H7 (cell line): Measurements from ENCODE around the gene AHCYL1. TPM values are rescaled to one million over a fixed set of nuclear protein-coding genes. Genes with fewer than 3 reads are reported as not detected.

Source experiments
- DNase-seq: peaks from one replicate; pipeline ENCODE4 v3.0.0; 2012
- H3K27me3 ChIP-seq: 2 replicates; pipeline ENCODE4 v1.6.0; 2011; ENCODE audit warnings: mild to moderate bottlenecking, low read length; ENCODE audit not compliant: control insufficient read depth, insufficient read depth
- H3K36me3 ChIP-seq: replicated peaks from 2 replicates; pipeline ENCODE4 v1.5.1; 2011; ENCODE audit warnings: low read length; ENCODE audit not compliant: control insufficient read depth, insufficient read depth
- H3K4me3 ChIP-seq: 2 replicates; pipeline ENCODE4 v1.5.1; 2011; ENCODE audit warnings: low read depth, mild to moderate bottlenecking, control low read depth, low read length, moderate library complexity; ENCODE audit not compliant: insufficient read depth
- total RNA-seq: library from RNA; depleted of rRNA; stranded (reverse); fragments of >200 nt; shearing (Covaris generic); gene quantifications from 2 replicates; pipeline ENCODE4 v1.2.3, GENCODE V29; 2014

The AHCYL1 gene
- total RNA-seq, 1 experiment from 2014 or later: 49.1 TPM

DNA sequence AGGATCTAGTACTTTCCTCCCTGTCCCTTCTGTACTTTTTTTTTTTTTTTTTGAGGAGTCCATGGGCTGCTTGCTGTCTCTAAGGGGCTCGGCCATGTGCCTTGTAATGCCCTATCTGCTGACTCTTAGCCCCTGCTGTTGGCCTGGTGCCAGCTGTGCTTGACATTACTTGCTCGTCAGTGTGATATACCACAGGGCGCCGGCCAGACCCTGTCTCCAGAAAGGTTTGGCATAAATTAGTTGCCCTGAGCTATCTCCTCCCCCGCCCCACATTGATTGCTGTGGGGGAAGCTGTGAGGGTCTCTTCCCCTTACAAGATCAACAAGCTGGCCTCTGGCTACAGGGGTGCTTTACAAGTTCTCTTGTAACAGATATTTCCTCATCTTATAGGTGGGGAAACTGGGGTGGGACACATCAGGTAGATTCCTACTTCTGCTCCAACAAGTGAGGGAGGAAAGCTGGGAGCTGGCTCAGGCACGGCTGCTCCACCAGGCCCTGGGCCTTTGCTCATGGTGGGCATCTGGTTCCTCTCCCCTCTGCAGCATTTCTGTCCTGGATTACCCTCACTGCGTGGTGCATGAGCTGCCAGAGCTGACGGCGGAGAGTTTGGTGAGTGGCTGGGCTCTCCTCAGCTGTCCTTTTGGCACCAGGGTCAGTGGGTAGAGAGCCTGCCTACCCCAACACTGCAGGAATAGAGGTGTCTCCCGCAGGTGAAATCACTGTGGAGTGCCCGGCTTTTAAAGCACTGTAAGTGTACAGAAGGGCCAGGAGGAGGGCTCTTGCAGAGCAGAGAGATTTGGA is 65.4 kb downstream of the AHCYL1 start:
- peaks cover 64% of the 10 kb centered on the region for H3K36me3 ChIP-seq
- no peak for DNase-seq
- H3K4me3 ChIP-seq: no peak overlapping the region
- no peaks in the 10 kb centered on the region for H3K27me3 ChIP-seq

DNA sequence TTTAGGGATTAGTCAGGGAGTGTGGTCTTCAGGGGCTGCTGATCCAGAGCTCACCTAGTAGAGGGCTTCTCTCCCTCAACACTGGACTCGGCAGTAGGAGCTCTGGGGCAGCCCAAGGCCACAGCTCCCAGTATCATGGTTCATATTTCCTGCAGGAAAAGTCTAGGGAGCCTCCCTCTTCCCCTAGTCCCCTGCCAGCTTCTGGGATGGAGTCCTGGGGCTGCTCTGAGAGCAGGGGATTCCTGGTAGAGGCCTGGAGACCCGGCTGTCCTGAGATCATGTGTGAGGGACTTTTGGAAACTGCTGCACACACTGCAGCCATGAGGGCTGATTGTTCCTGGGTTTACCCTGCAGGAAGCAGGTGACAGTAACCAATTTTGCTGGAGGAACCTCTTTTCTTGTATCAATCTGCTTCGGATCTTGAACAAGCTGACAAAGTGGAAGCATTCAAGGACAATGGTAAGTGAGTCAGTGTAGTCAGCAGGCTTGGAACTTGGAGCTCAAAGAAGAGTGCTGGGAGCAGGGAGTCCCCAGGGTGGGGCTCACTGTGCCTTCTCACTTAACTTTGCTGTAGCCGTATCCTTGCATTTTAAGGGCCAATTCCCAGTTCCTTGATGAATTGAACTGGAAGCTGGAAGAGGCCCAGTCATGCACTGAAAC is 66.2 kb downstream of the AHCYL1 start:
- no peak for DNase-seq
- peaks cover 65% of the 10 kb centered on the region for H3K36me3 ChIP-seq
- no peak overlapping the region for H3K4me3 ChIP-seq
- no peaks in the 10 kb centered on the region for H3K27me3 ChIP-seq

DNA sequence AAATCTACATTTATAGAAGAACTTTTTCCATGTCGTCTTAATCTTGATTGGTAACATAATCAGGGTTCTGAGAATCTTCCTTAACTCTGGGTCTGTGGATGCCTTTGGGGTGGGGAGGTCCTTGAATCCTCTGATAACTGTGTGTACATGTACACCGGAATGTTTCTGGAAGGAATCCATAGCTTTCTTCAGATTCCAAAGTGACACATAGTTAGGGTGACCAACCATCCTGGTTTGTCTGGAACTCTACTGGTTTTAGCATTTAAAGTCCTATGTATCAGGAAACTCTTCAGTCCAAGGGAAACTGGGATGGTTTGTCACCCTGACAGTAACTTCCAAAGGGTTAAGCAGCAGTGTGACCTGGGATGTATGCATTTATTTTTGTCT is 66.7 kb downstream of the AHCYL1 start:
- no peak for DNase-seq
- no peak overlapping the region for H3K4me3 ChIP-seq
- H3K27me3 ChIP-seq: no peaks in the 10 kb centered on the region
- peaks cover 67% of the 10 kb centered on the region for H3K36me3 ChIP-seq

DNA sequence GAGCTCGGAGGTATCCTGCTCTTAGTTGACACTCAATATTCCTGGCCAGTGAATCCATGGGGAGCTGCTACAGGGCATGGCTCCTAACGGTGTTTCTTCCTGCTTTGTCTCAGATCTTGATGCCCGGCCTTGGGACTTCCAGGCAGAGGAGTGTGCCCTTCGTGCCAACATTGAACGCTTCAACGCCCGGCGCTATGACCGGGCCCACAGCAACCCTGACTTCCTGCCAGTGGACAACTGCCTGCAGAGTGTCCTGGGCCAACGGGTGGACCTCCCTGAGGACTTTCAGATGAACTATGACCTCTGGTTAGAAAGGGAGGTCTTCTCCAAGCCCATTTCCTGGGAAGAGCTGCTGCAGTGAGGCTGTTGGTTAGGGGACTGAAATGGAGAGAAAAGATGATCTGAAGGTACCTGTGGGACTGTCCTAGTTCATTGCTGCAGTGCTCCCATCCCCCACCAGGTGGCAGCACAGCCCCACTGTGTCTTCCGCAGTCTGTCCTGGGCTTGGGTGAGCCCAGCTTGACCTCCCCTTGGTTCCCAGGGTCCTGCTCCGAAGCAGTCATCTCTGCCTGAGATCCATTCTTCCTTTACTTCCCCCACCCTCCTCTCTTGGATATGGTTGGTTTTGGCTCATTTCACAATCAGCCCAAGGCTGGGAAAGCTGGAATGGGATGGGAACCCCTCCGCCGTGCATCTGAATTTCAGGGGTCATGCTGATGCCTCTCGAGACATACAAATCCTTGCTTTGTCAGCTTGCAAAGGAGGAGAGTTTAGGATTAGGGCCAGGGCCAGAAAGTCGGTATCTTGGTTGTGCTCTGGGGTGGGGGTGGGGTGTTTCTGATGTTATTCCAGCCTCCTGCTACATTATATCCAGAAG is 69.2 kb downstream of the AHCYL1 start:
- peaks cover 68% of the 10 kb centered on the region for H3K36me3 ChIP-seq
- no peaks in the 10 kb centered on the region for H3K27me3 ChIP-seq
- DNase-seq: peak; percentile 90
- no peak overlapping the region for H3K4me3 ChIP-seq

DNA sequence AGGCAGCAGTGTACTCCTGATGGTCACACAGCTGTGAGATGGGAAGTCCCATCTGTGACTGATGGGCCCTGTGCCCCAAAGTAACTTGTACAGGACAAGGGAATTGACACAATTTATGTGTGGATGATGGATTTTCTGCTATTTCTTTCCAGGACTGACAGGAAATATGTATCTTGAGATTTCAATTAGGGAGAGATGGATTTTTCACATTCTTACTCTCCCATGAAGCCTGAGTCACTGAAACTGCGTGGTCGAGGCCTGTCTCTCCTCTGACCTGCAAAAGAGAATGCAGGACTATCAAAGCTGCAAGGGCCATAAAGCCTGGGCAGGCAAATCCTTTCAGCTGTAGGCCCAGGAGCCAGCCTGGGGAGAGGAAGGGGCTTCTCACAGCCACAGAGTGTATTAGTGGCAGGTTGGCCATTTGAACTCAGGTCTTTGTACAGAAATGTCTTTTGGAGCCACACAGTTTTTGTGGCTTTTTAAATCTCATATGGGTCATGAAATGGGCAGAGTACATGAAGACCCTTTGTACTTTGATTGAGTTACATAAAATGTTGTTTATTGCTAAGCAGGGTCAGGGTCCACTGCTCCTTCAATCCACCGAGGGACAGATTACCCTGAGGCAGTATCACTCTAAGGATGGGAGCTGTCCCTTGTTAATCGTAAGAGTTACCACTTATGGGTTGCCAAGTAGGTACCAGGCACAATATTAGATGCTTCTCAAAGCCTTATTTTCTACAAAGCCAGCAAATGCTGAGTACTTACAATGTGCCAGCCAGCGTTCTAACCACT is 71.1 kb downstream of the AHCYL1 start:
- Histone ChIP-seq H3K27me3 (no peaks in the 10 kb centered on the region), H3K36me3 (peaks cover 58% of the 10 kb centered on the region), H3K4me3 (no peak overlapping the region)
- DNase-seq: no peak

DNA sequence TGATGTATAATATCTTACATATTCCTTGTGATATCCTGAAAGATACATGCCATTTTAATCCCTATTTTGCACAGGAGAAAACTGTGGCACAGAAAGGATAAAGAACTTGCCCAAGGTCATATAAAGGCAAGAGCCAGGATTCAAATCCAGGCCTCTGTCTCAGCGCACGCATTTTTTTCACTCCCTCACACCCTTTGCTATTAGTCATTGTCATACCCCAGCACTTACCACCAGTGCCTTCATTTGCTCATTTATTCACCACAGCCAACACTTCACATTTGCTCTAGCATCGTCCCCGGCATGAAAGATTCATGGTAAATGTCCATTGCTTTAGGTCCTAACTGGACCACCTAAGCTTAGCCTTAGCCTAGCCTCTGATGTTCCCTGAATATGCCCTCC is 71.7 kb downstream of the AHCYL1 start:
- H3K4me3 ChIP-seq: no peak overlapping the region
- H3K27me3 ChIP-seq: no peaks in the 10 kb centered on the region
- no peak for DNase-seq
- peaks cover 53% of the 10 kb centered on the region for H3K36me3 ChIP-seq

DNA sequence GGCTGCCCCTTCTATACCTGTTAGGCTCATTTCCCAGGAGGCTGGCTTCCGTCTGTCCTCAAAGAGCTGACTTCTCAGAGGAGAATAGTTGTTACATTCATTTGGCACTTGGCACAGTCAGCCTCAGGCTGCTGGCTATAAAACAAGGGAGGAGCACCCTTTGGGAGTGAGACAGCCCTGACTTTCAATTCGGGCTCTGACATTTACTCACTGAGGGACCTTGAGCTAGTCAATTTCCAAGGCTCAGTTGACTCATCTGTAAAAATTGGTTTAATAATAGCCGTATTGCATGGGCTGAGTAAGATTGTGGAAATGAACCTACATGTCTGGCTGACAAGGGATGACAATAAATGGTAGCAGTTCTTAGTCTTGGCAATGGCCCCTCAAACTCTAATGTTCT is 72.2 kb downstream of the AHCYL1 start:
- H3K4me3 ChIP-seq: no peak overlapping the region
- peaks cover 53% of the 10 kb centered on the region for H3K36me3 ChIP-seq
- H3K27me3 ChIP-seq: no peaks in the 10 kb centered on the region
- DNase-seq: no peak

DNA sequence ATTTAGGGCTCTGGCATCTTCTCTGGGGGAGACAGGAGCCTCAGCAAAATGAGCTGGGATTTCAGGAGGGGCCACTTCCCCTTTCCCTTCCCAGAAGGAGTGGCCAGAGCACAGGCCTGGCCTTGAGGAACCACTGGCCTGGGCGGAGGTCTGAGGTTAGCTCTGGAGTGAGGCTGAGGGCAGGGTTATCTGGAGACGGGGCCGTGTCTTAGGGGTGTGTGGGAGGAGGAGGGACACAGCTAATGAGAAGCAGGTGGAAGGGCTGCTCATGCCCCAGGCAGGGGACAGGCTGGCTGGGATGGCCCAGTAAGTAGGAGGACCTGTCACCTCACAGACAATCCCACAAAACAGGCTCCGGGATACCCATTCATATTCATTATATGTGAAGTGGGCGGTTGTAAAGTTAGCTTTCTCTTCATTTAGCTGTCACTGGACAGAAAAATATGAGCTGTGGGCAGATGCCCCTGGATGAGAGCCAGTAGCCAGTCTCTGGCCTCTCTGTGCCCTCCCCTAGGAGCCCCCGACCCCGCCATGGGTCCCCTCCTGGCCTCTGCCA is 73.5 kb downstream of the AHCYL1 start:
- Histone ChIP-seq H3K4me3 (no peak overlapping the region), H3K27me3 (no peaks in the 10 kb centered on the region), H3K36me3 (peaks cover 48% of the 10 kb centered on the region)
- no peak for DNase-seq

DNA sequence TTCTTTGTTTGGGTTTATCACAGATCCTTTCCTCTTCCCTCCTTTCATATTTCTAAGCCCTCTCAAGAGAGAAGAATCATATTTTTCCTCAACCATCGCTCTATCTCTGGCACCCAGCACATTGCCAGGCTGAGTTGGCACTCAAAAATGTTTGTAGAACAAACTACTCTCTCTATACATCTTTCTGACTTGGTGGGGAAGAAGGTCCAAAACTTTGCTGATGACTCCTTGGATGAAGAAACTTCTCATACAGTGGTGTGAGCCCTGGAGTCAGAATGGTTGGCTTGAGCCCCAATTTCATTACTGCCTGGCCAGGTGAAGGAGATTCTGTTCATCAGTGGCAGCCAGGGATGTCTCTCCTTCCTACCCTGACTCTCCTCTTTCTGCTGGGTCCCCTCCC is 74.0 kb downstream of the AHCYL1 start:
- Histone ChIP-seq H3K4me3 (no peak overlapping the region), H3K36me3 (peaks cover 45% of the 10 kb centered on the region), H3K27me3 (peaks cover 2% of the 10 kb centered on the region; the same call in 1 of the 2 replicates)
- no peak for DNase-seq

DNA sequence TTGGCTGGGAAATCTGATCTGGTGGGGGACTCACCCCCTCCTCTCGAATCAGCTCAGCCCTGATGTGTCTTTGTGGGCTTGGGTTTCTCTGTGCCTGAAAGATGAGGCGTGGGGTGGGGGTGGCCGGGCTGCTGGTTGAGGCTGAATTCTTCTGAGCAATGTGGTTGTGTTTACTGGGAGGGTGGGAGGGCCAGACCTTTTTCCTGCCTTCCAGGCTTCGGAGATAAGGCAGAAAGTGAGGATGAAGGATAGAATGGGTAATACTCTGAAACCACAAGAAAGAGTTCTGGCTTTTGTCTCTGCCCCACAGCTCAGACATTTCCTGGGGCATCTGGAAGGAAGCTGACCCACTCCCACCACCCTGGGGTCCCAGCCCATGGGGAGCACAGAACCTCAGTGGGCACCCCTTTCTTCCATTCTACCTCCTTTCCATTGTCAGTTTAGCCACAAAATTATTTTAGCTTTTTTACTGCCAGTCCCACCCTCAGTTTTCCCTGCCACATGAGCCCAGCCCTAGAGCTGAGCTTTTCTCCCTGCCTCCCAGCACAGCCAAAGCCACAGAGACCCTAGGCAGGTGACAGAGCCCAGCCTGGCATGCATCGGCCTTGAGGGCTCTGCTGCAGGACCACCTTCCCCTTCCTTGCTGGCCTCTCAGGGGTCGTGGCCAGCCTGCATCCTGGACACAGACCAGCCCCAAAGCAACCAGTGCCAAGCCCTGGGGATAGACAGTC is 74.7 kb downstream of the AHCYL1 start:
- H3K27me3 ChIP-seq: peaks cover 4% of the 10 kb centered on the region; the same call in 1 of the 2 replicates
- no peak overlapping the region for H3K4me3 ChIP-seq
- H3K36me3 ChIP-seq: peaks cover 39% of the 10 kb centered on the region
- DNase-seq: no peak

DNA sequence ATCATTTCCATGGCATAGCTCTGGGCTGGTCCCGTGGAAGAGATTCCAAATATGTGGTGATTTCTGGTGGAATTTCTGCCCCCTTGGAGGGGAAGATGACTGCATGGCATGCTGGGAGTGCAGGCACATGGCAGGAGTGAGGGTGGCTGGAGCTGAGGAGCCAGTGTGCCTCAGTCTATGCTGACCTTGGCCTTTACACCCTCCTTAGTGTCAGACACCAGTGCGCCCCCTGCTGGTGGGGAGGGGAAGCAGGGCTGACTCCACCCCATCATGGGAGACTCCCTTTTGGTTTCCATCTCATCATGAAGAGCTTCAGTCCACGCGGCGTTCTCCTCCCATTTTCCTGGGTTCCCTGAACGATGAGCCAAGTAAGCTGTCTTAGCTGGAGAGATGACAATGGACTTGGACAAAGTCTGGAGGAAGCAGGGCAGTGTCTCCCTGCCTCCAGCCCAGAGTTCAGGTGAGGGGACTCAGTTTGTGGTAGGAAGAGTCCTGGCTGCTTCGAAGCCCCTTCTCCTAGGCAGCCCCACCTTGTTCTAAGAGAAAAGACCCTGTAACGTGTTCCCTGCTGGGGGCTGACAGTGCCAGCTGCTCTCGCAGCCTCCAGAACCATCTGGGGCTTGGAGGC is 75.6 kb downstream of the AHCYL1 start:
- Histone ChIP-seq H3K36me3 (peaks cover 30% of the 10 kb centered on the region), H3K4me3 (no peak overlapping the region), H3K27me3 (peaks cover 8% of the 10 kb centered on the region)
- DNase-seq: peak; percentile 91

DNA sequence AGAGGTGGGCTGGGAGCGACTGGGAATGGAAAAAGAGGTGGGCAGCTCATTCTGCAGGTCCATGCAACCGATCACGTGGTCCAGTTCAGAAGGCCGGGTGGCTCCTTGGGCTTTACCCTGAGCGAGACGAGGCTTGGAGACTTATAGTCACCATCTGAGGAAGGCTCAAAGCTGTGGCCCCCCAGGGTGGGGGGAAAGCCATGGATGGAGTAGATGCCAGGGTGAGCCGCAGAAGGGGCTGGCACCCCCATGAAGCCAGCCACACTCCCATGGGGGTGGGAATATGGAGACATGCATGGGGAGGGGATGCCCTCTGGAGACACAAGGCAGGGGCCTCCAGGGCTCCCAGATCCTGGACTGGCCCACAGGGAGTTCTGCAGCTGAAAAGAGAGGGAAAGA is 76.1 kb downstream of the AHCYL1 start:
- H3K4me3 ChIP-seq: no peak overlapping the region
- DNase-seq: no peak
- peaks cover 12% of the 10 kb centered on the region for H3K27me3 ChIP-seq
- H3K36me3 ChIP-seq: peaks cover 26% of the 10 kb centered on the region

DNA sequence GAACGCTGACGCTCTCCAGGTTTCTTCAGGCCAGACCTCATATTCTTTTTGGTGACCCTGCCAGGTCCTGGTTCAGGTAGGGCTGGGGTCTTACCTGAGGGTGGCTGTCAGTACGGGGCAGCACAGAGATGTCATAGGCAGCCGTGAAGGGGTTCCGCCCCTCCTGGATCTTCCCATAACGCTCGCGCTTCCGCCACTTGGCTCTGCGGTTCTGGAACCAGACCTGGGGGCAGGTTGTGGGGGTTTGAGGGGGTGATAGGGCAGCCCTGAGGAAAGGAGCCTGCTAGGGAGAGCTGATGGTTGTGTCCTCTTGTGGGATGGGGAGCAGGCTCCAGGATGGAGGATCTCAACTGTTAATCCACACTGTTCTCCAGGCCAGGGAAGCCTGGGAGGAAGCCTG is 76.8 kb downstream of the AHCYL1 start:
- DNase-seq: no peak
- Histone ChIP-seq H3K4me3 (no peak overlapping the region), H3K36me3 (peaks cover 19% of the 10 kb centered on the region), H3K27me3 (peaks cover 19% of the 10 kb centered on the region)
